Nephron progenitor cell (in vitro differentiated cells): ENCODE measurements around the gene AFF1.

Experiments used
- DNase-seq: peaks from one replicate; pipeline ENCODE4 v3.0.0; 2021
- H3K27ac Mint-ChIP-seq: 2 replicates; pipeline ENCODE4 v1.8.0; 2021; ENCODE audit warnings: mild to moderate bottlenecking, moderate library complexity, mixed read lengths
- H3K27me3 Mint-ChIP-seq: 2 replicates; pipeline ENCODE4 v1.8.0; 2021; ENCODE audit warnings: mild to moderate bottlenecking, low read depth, mixed read lengths; ENCODE audit not compliant: poor library complexity
- H3K36me3 Mint-ChIP-seq: 2 replicates; pipeline ENCODE4 v1.8.0; 2021; ENCODE audit warnings: low read depth, mixed read lengths
- H3K4me1 Mint-ChIP-seq: 2 replicates; pipeline ENCODE4 v1.8.0; 2021; ENCODE audit warnings: mixed read lengths
- H3K4me3 Mint-ChIP-seq: 2 replicates; pipeline ENCODE4 v1.8.0; 2021; ENCODE audit warnings: mild to moderate bottlenecking, moderate library complexity, mixed read lengths
- H3K9me3 Mint-ChIP-seq: 2 replicates; pipeline ENCODE4 v1.8.0; 2021; ENCODE audit warnings: mild to moderate bottlenecking, moderate library complexity, mixed read lengths
- TF ChIP-seq, protein P1 (sequence below): fragments of 200-600 bp; sonication (generic); IDR thresholded peaks from 2 replicates; pipeline ENCODE4 v1.5.0; 2021; ENCODE audit warnings: antibody characterized with exemption

The AFF1 gene

DNA sequence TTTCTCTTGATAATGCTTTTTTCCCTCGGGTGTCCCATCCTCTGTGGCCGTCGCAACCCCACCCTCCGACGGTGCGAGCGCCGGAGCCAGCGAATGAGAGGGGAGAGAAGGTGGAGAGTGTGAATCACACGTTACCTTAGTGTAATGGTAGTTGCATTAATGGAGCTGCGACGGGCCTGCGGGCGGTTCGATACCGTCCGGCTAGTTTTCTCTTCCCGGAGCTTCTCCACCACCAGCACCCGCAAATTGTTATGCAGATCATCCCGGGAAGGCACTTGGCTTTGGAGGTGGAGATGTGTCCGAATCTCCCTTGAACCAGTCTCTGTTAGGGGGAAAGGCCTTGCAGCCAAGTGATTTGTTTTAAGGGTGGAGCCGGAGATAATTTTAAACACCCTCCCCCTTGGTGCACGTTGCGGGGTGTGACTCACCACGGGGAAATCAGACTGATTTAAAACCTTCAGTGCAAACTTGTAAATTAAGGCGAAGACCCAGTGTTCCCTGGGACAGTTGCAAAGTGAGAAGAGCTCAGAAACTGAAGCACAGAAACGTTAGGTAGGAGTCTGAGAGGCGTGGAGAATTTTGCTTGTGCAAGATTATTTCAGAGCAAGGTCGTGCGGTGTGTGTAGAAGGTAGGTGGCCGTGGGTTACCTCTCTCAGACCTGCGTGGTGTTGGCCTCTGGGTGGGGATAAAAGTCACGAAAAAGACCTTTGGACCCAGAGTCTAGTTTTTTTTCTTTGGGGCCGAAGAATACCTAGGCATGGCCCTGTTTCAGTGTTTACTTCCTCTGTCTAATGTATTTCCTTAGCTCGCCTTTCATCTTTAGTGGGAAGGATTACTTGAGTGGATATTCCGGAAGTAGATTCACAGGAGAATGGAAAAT lies 1.3 kb downstream of the AFF1 start:
- Mint-ChIP-seq H3K27me3 (peaks cover 10% of the 10 kb centered on the region), H3K4me3 (peak overlapping the region; percentile 86), H3K9me3 (no peaks in the 10 kb centered on the region), H3K4me1 (peaks cover 61% of the 10 kb centered on the region), H3K36me3 (peaks cover 2% of the 10 kb centered on the region), H3K27ac (peak overlapping the region; percentile 80)
- peak; percentile 30 for DNase-seq
- TF ChIP-seq, protein P1, sequence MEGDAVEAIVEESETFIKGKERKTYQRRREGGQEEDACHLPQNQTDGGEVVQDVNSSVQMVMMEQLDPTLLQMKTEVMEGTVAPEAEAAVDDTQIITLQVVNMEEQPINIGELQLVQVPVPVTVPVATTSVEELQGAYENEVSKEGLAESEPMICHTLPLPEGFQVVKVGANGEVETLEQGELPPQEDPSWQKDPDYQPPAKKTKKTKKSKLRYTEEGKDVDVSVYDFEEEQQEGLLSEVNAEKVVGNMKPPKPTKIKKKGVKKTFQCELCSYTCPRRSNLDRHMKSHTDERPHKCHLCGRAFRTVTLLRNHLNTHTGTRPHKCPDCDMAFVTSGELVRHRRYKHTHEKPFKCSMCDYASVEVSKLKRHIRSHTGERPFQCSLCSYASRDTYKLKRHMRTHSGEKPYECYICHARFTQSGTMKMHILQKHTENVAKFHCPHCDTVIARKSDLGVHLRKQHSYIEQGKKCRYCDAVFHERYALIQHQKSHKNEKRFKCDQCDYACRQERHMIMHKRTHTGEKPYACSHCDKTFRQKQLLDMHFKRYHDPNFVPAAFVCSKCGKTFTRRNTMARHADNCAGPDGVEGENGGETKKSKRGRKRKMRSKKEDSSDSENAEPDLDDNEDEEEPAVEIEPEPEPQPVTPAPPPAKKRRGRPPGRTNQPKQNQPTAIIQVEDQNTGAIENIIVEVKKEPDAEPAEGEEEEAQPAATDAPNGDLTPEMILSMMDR = no peak

DNA sequence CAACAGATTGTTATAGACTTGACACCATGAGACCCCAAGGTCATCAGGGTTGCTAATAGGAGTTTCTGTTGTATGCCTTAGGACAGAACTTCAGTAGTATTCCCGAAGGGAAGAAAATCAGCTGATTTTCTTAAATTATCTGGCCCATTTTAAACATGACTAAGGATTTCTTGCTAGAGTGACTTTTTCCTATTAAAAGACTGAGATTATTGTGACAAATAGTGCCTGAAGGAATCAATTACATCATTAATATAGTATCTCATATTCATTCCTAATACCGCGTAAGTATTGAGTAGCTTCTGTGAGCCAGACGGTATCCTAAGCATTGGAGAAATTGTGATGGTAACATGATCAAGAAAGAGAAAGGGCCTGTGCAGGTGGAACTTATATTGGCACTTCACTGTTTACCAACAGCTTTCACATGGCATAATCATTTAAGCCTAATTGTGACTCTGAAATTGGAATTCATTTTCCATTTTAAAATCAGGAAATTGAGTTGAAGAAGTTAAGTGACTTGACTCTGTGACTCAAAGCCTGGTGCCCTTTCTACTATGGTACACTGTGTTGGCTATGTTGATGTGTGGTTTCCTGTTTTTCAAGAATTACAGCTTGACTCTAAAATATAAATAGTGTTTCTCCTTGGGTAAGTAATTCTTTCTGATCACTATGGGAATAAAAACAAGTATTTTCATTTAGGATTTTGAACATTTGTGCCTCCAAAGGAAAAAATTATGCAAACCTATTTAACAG lies 4.1 kb downstream of the AFF1 start:
- TF ChIP-seq, protein P1 = no peak
- no peak for DNase-seq
- Mint-ChIP-seq H3K9me3 (no peaks in the 10 kb centered on the region), H3K27ac (peak overlapping the region; percentile 75), H3K4me3 (peak overlapping the region; percentile 74), H3K36me3 (peaks cover 8% of the 10 kb centered on the region), H3K4me1 (peaks cover 67% of the 10 kb centered on the region), H3K27me3 (no peaks in the 10 kb centered on the region)

DNA sequence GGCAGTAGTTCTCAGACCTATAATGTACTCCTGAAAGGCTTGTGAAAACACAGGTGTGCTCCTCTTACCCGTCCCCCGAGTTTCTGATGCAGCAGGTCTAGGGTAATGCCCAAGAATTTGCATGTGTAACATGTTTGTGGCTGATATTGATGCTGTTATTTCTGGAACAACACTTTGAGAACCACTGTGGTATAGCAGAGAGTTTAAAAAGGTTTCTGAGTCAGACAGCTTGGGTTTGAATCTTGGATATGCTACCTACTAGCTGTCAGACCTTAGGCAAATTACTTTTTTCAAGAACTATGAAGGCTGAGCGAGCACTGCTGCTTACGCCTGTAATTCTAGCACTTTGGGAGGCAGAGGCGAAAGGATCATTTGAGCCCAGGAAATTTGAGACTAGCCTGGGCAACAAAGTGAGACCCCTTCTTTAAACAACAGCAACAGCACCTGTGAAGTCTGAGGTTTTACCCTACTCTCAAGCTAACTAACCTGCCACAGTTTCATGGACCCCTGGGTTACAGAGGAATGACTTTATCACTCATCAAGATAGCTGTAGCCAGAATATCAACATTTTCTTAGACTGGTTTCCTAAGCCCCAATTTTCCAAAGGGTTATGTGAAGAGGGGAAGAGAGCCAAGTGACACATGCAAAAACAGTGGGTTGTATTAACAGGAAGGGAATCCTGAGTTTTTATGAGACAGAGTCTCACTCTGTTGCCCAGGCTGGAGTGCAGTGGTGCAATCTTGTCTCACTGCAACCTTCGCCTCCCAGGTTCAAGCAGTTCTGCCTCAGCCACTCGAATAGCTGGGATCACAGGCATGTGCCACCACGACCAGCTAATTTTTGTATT lies 5.1 kb downstream of the AFF1 start:
- peaks cover 71% of the 10 kb centered on the region for H3K4me1 Mint-ChIP-seq

DNA sequence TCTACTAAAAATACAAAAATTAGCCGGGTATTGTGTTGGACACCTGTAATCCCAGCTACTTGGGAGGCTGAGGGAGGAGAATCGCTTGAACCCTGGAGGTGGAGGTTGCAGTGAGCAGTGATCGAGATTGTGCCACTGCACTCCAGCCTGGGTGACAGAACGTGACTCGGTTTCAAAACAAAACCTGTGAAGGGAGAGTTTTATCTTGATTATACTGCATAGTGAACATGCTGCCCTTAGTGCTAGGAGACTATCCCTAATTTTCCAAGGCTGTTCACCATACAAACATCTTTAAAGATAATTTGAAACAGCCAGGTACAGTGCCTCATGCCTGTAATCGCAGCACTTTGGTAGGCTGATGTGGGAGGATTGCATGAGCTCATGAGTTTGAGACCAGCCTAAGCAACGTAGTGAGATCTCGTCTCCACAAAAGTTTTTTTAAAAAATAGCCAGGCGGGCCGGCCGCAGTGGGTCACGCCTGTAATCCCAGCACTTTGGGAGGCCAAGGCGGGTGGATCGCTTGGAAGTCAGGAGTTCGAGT lies 6.2 kb downstream of the AFF1 start:
- Mint-ChIP-seq H3K36me3 (peaks cover 8% of the 10 kb centered on the region), H3K9me3 (no peaks in the 10 kb centered on the region), H3K27ac (peak overlapping the region; percentile 64), H3K4me1 (peaks cover 78% of the 10 kb centered on the region), H3K4me3 (no peak overlapping the region), H3K27me3 (no peaks in the 10 kb centered on the region)
- no peak for DNase-seq
- TF ChIP-seq, protein P1 = no peak

More for the DNA sequence above, 5.1 kb downstream of the AFF1 start:
- Mint-ChIP-seq H3K36me3 (peaks cover 8% of the 10 kb centered on the region), H3K27ac (peak overlapping the region; percentile 75), H3K9me3 (no peaks in the 10 kb centered on the region), H3K27me3 (no peaks in the 10 kb centered on the region), H3K4me3 (peak overlapping the region; percentile 74)
- TF ChIP-seq, protein P1 = no peak
- no peak for DNase-seq

DNA sequence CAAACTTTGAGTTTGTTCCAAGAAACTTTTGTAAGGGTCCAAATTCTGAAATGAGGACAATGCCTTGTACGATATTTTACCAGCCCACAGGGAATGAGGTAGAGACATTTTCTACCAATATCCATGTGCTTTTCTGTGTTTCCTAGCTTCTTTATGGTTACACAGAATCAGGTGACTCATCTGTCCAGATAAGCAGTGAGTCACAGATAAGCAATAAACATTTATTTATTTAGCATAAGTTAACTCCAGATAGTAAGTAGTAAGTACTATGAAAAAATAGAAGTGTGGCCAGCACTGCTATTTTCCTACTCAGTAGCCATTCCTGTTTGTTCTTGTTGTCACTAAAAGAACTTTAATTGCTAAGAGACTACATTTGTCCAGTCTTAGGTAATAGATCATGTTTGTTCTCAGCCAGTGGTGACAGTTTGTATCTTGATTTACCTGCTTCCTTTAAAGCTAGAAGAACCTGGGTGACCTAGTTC lies 7.4 kb downstream of the AFF1 start:
- H3K4me1 Mint-ChIP-seq = peaks cover 76% of the 10 kb centered on the region

More for the DNA sequence above, 7.4 kb downstream of the AFF1 start:
- TF ChIP-seq, protein P1 = no peak
- Mint-ChIP-seq H3K9me3 (no peaks in the 10 kb centered on the region), H3K27ac (no peak overlapping the region), H3K27me3 (no peaks in the 10 kb centered on the region), H3K4me3 (no peak overlapping the region), H3K36me3 (peaks cover 8% of the 10 kb centered on the region)
- DNase-seq = no peak
